Mammary epithelial cell (primary cell): ENCODE data around the gene SNTG2.

Source experiments
- CTCF ChIP-seq, 2 donors: IDR thresholded peaks in 1 of 2; conservative IDR thresholded peaks in 1 of 2; 2 replicates each; pipeline ENCODE4 v1.5.1; 2011 to 2012; ENCODE audit warnings: inconsistent platforms in 2 of 2, low read length in 2 of 2, mild to moderate bottlenecking in 2 of 2, control low read depth in 1 of 2, low read depth in 1 of 2; ENCODE audit not compliant: insufficient read depth in 1 of 2; ENCODE audit errors: extremely low read depth in 1 of 2
- EZH2 ChIP-seq: IDR thresholded peaks from 2 replicates; pipeline ENCODE4 v1.6.1; 2012; ENCODE audit warnings: low read length, inconsistent platforms, borderline replicate concordance

DNA sequence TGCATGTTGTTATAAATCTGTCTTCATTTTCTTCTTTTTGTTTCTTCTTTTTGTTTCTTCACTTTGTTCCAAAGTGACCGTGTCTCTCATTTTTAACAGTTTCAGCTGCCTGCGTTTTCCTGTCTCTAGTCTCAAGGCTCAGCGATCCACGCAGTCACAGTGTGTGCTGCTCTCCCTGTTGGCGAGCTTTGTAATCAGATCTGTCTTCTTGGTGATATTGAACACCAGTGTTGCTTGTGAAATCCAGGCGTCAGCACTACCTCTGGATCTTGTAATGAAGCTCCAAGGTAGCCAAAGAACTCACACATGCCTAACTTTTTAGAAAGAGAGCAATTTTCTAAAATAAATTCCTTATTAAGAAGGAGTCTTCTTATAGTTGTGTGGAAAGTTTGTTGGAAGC lies 13.2 kb downstream of the SNTG2 start:
- no peak for TF ChIP-seq CTCF (conservative IDR thresholded peaks at IDR 0.05 in 1 of 2, IDR thresholded peaks at IDR 0.05 in 1 of 2; ENCODE audit: extremely low read depth in 1 of 2, insufficient read depth in 1 of 2, low read depth in 1 of 2, low read length in 2 of 2)
- no peak for TF ChIP-seq EZH2
